GM12864 (cell line): ENCODE data around the gene SPATA21.

Experiments used
- DNase-seq: peaks from one replicate; pipeline ENCODE4 v3.0.0-alpha.2; 2011; ENCODE audit warnings: low read depth
- H3K4me3 ChIP-seq: 2 replicates; pipeline ENCODE4 v1.5.1; 2011; ENCODE audit warnings: mild to moderate bottlenecking, low read depth, low read length, control low read depth
- CTCF ChIP-seq: IDR thresholded peaks from 2 replicates; pipeline ENCODE4 v1.5.1; 2011; ENCODE audit warnings: low read depth, mild to moderate bottlenecking, moderate library complexity, low read length, control low read depth, inconsistent platforms; ENCODE audit errors: missing control alignments

The SPATA21 gene

GRCh38 chr1:16374266-16374665 is 63.0 kb downstream of the SPATA21 start:
- no peak overlapping the region for H3K4me3 ChIP-seq
- DNase-seq = no peak
- no peak for TF ChIP-seq CTCF

- TF ChIP-seq CTCF = no peak
These were observed 64.5 kb downstream of the SPATA21 start for GRCh38 chr1:16372535-16373285.

GRCh38 chr1:16371725-16372124 is 65.5 kb downstream of the SPATA21 start:
- no peak overlapping the region for H3K4me3 ChIP-seq
- no peak for TF ChIP-seq CTCF
- no peak for DNase-seq

More at GRCh38 chr1:16372535-16373285, 64.5 kb downstream of the SPATA21 start:
- DNase-seq = no peak
- no peak overlapping the region for H3K4me3 ChIP-seq

- DNase-seq = no peak
- H3K4me3 ChIP-seq = no peak overlapping the region
- TF ChIP-seq CTCF = no peak
These were observed 67.4 kb downstream of the SPATA21 start for GRCh38 chr1:16369821-16370220.

GRCh38 chr1:16367968-16368890 is 69.0 kb downstream of the SPATA21 start:
- peak overlapping the region; percentile 87 for H3K4me3 ChIP-seq
- no peak for TF ChIP-seq CTCF
- no peak for DNase-seq

GRCh38 chr1:16367258-16367967 is 69.8 kb downstream of the SPATA21 start:
- TF ChIP-seq CTCF = no peak
- H3K4me3 ChIP-seq = peak overlapping the region; percentile 87
- peak; percentile 88 for DNase-seq
